Hepatocyte (in vitro differentiated cells): ENCODE measurements around the gene MEDAG. TPM values are rescaled to one million over a fixed set of nuclear protein-coding genes. Genes with fewer than 3 reads are reported as not detected.

ENCODE experiments used
- DNase-seq: peaks from one replicate; pipeline ENCODE4 v3.0.0-alpha.2; 2016; ENCODE audit warnings: low spot score
- H2AFZ ChIP-seq: fragments of 200-600 bp; sonication (generic); 2 replicates; pipeline ENCODE4 v1.6.0; 2016; ENCODE audit warnings: antibody characterized with exemption, mild to moderate bottlenecking
- H3K27ac ChIP-seq: fragments of 200-600 bp; sonication (generic); 2 replicates; pipeline ENCODE4 v1.5.1; 2016; ENCODE audit warnings: mild to moderate bottlenecking
- H3K27me3 ChIP-seq: fragments of 200-600 bp; sonication (generic); 2 replicates; pipeline ENCODE4 v1.6.1; 2016
- H3K36me3 ChIP-seq: fragments of 200-600 bp; sonication (generic); replicated peaks from 2 replicates; pipeline ENCODE4 v1.5.1; 2016; ENCODE audit warnings: low read depth; ENCODE audit not compliant: insufficient read depth
- H3K4me1 ChIP-seq: fragments of 200-600 bp; sonication (generic); 2 replicates; pipeline ENCODE4 v1.5.1; 2016; ENCODE audit warnings: mild to moderate bottlenecking, moderate library complexity; ENCODE audit not compliant: insufficient read depth
- H3K4me2 ChIP-seq: fragments of 200-600 bp; sonication (generic); 2 replicates; pipeline ENCODE4 v1.6.0; 2016
- H3K4me3 ChIP-seq: fragments of 200-600 bp; sonication (generic); 2 replicates; pipeline ENCODE4 v1.5.1; 2016; ENCODE audit warnings: mild to moderate bottlenecking
- H3K79me2 ChIP-seq: fragments of 200-600 bp; sonication (generic); 2 replicates; pipeline ENCODE4 v1.6.0; 2017; ENCODE audit warnings: mild to moderate bottlenecking
- H3K9me2 ChIP-seq: fragments of 200-600 bp; sonication (generic); replicated peaks from 2 replicates; pipeline ENCODE4 v1.6.0; 2017; ENCODE audit warnings: mild to moderate bottlenecking; ENCODE audit not compliant: insufficient read depth
- H3K9me3 ChIP-seq: fragments of 200-600 bp; sonication (generic); 2 replicates; pipeline ENCODE4 v1.5.1; 2016; ENCODE audit warnings: low read depth, mild to moderate bottlenecking
- H4K20me1 ChIP-seq: fragments of 200-600 bp; sonication (generic); 2 replicates; pipeline ENCODE4 v1.6.0; 2016; ENCODE audit warnings: mild to moderate bottlenecking; ENCODE audit not compliant: insufficient read depth, poor library complexity, severe bottlenecking
- CTCF ChIP-seq: fragments of 200-600 bp; sonication (generic); IDR thresholded peaks from 2 replicates; pipeline ENCODE4 v1.5.1; 2016; ENCODE audit warnings: antibody characterized with exemption, mild to moderate bottlenecking; ENCODE audit not compliant: poor library complexity
- EZH2 ChIP-seq: fragments of 200-600 bp; sonication (generic); IDR thresholded peaks from 2 replicates; pipeline ENCODE4 v1.6.1; 2016; ENCODE audit warnings: antibody characterized with exemption, mild to moderate bottlenecking, borderline replicate concordance
- EZH2phosphoT487 ChIP-seq: fragments of 200-600 bp; sonication (generic); IDR thresholded peaks from one replicate; pipeline ENCODE4 v1.6.1; 2018; ENCODE audit warnings: antibody characterized with exemption, mild to moderate bottlenecking, low read depth, moderate library complexity; ENCODE audit not compliant: unreplicated experiment, severe bottlenecking
- WGBS: methylation state at CpG from one replicate; pipeline ENCODE4 v1.1.6; 2016; ENCODE audit warnings: low lambda C conversion rate; ENCODE audit errors: missing lambda C conversion rate; 5-methylcytosine and 5-hydroxymethylcytosine counted together
- polyA plus RNA-seq: library from polyadenylated mRNA; unstranded; fragments of >200 nt; fragmentation: Nextera tagmentation; extraction: Ambion mirVana; gene quantifications from 2 replicates; pipeline ENCODE4 v1.2.1, GENCODE V29; 2016
- total RNA-seq: library from RNA; depleted of rRNA; stranded (reverse); fragments of >200 nt; gene quantifications from 2 replicates; pipeline ENCODE4 v1.2.3, GENCODE V29; 2014

Gene MEDAG
- total and polyA plus RNA-seq, 2 experiments from 2014 or later, result 0.03 to 0.28 TPM

- Histone ChIP-seq H3K4me1 (peaks cover 5% of the 10 kb centered on the region), H3K27ac (no peak overlapping the region)
- 95% methylated on average over 1 of the region's 1 CpG for WGBS
Observed at GRCh38 chr13:30965380-30965779, 59.3 kb downstream of the MEDAG start.

GRCh38 chr13:30966101-30966500 lies 60.0 kb downstream of the MEDAG start:
- H3K27me3 ChIP-seq, result no peaks in the 10 kb centered on the region
- H3K4me2 ChIP-seq, result no peak overlapping the region
- H3K9me3 ChIP-seq, result no peaks in the 10 kb centered on the region
- TF ChIP-seq CTCF (no peak), EZH2 (no peak), EZH2phosphoT487 (no peak)
- H3K4me1 ChIP-seq, result peaks cover 5% of the 10 kb centered on the region
- H3K79me2 ChIP-seq, result no peaks in the 10 kb centered on the region
- DNase-seq, result no peak
- no peak overlapping the region for H2AFZ ChIP-seq
- 84% methylated on average over 2 of the region's 3 CpGs for WGBS
- H3K9me2 ChIP-seq, result no peaks in the 10 kb centered on the region
- H3K4me3 ChIP-seq, result no peak overlapping the region
- H3K27ac ChIP-seq, result no peak overlapping the region
- H4K20me1 ChIP-seq, result no peaks in the 10 kb centered on the region
- H3K36me3 ChIP-seq, result no peaks in the 10 kb centered on the region

More at GRCh38 chr13:30965380-30965779, 59.3 kb downstream of the MEDAG start:
- no peak overlapping the region for H3K4me2 ChIP-seq
- H3K79me2 ChIP-seq, result no peaks in the 10 kb centered on the region
- TF ChIP-seq CTCF, result no peak
- no peak for TF ChIP-seq EZH2phosphoT487
- no peak for TF ChIP-seq EZH2
- H3K27me3 ChIP-seq, result no peaks in the 10 kb centered on the region
- H4K20me1 ChIP-seq, result no peaks in the 10 kb centered on the region
- DNase-seq, result no peak
- no peaks in the 10 kb centered on the region for H3K9me2 ChIP-seq
- no peak overlapping the region for H2AFZ ChIP-seq
- H3K36me3 ChIP-seq, result no peaks in the 10 kb centered on the region
- no peak overlapping the region for H3K4me3 ChIP-seq
- H3K9me3 ChIP-seq, result no peaks in the 10 kb centered on the region

GRCh38 chr13:30968846-30969245 lies 62.8 kb downstream of the MEDAG start:
- H3K9me3 ChIP-seq, result no peaks in the 10 kb centered on the region
- DNase-seq, result no peak
- H3K9me2 ChIP-seq, result no peaks in the 10 kb centered on the region
- no peaks in the 10 kb centered on the region for H4K20me1 ChIP-seq
- no peaks in the 10 kb centered on the region for H3K79me2 ChIP-seq
- no peaks in the 10 kb centered on the region for H3K27me3 ChIP-seq
- peaks cover 12% of the 10 kb centered on the region for H3K4me1 ChIP-seq
- H3K4me2 ChIP-seq, result no peak overlapping the region
- 60% methylated on average over 2 of the region's 2 CpGs for WGBS
- no peaks in the 10 kb centered on the region for H3K36me3 ChIP-seq
- H3K27ac ChIP-seq, result no peak overlapping the region
- H2AFZ ChIP-seq, result no peak overlapping the region
- no peak for TF ChIP-seq EZH2
- no peak for TF ChIP-seq CTCF
- TF ChIP-seq EZH2phosphoT487, result no peak
- no peak overlapping the region for H3K4me3 ChIP-seq

GRCh38 chr13:30971575-30971974 lies 65.5 kb downstream of the MEDAG start:
- no peak overlapping the region for H3K4me2 ChIP-seq
- no peaks in the 10 kb centered on the region for H3K36me3 ChIP-seq
- no peaks in the 10 kb centered on the region for H3K79me2 ChIP-seq
- H3K9me3 ChIP-seq, result no peaks in the 10 kb centered on the region
- H2AFZ ChIP-seq, result no peak overlapping the region
- TF ChIP-seq EZH2phosphoT487 (no peak), CTCF (no peak), EZH2 (no peak)
- no peak for DNase-seq
- H3K4me3 ChIP-seq, result no peak overlapping the region
- no peaks in the 10 kb centered on the region for H3K9me2 ChIP-seq
- H3K27ac ChIP-seq, result no peak overlapping the region
- H3K4me1 ChIP-seq, result peaks cover 12% of the 10 kb centered on the region
- 81% methylated on average over 2 of the region's 2 CpGs for WGBS
- no peaks in the 10 kb centered on the region for H3K27me3 ChIP-seq
- H4K20me1 ChIP-seq, result no peaks in the 10 kb centered on the region
